Measurements from ENCODE around the gene MGAT5B. TPM values are rescaled to one million over a fixed set of nuclear protein-coding genes. Genes with fewer than 3 reads are reported as not detected.

MGAT5B gene
- total and polyA plus RNA-seq, 4 donors, result 0.02 to 0.25 TPM; not detected in 2

DNA sequence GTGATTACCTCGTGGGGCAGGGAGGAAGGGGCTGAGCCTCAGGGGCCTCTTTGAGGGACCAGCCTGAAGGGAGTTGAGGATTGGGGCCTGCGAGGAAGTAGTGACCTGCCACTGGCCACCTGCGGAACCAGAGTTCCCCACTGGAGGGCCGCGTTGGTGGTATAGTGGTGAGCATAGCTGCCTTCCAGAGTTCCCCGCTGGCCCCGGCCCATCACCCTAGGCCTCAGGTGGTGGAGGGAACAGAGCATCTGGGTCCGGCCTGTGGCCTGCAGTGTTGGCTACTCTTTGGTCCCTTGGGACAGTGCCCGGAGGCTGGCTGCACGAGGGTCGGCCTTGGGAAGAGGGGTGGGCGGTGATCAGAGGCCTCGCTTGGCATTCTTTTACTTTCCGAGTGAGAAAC lies 20.5 kb downstream of the MGAT5B start (continued):
- TF ChIP-seq EGR1 (IDR thresholded peaks at IDR 0.05; ENCODE audit: low read depth in 2 of 2) (no peak), NR2F2 (IDR thresholded peaks at IDR 0.05) (no peak), JUND (IDR thresholded peaks at IDR 0.05) (no peak)
- TF ChIP-seq, protein P1, sequence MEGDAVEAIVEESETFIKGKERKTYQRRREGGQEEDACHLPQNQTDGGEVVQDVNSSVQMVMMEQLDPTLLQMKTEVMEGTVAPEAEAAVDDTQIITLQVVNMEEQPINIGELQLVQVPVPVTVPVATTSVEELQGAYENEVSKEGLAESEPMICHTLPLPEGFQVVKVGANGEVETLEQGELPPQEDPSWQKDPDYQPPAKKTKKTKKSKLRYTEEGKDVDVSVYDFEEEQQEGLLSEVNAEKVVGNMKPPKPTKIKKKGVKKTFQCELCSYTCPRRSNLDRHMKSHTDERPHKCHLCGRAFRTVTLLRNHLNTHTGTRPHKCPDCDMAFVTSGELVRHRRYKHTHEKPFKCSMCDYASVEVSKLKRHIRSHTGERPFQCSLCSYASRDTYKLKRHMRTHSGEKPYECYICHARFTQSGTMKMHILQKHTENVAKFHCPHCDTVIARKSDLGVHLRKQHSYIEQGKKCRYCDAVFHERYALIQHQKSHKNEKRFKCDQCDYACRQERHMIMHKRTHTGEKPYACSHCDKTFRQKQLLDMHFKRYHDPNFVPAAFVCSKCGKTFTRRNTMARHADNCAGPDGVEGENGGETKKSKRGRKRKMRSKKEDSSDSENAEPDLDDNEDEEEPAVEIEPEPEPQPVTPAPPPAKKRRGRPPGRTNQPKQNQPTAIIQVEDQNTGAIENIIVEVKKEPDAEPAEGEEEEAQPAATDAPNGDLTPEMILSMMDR (IDR thresholded peaks at IDR 0.05; ENCODE audit: low read depth, low read length, missing input control), result no peak

DNA sequence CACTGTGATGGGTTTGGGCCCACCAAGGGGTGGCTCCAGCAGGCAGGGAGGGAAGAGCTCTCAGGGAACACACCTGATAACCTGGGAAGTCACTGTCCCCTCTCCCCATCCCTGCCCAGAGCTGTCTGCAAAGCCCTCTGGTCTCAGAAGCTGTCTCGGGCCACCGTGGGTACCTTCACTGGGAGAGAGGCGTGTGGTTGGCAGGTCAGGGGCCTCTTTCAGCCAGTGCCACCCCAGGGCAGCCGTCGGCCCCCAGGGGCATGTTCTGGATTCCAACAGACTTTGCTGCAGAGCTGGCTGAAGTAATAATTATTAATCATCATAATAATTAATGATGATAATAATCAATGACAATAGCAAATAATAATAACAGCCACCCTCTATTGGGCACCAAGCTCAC lies 21.1 kb downstream of the MGAT5B start:
- WGBS, result 92% methylated on average over 5 of the region's 5 CpGs
- no peaks in the 10 kb centered on the region for H3K4me1 ChIP-seq (ENCODE audit: control insufficient read depth in 4 of 4, insufficient read depth in 4 of 4, low read length in 3 of 4)
- no peaks in the 10 kb centered on the region for H3K36me3 ChIP-seq (ENCODE audit: control insufficient read depth in 4 of 4, insufficient read depth in 3 of 4, low read depth in 1 of 4, low read length in 3 of 4)
- no peak overlapping the region for H3K27ac ChIP-seq (ENCODE audit: low read depth in 1 of 2, low read length in 2 of 2)
- no peaks in the 10 kb centered on the region for H3K27me3 ChIP-seq (ENCODE audit: control insufficient read depth in 4 of 4, insufficient read depth in 4 of 4, low read length in 3 of 4)
- no peaks in the 10 kb centered on the region for H3K9me3 ChIP-seq (ENCODE audit: control insufficient read depth in 4 of 4, low read length in 3 of 4)
- H3K4me3 ChIP-seq (ENCODE audit: low read depth in 1 of 3, low read length in 3 of 3), result no peak overlapping the region
- no peak overlapping the region for H3K9ac ChIP-seq (ENCODE audit: low read depth in 1 of 2, low read length in 2 of 2)
- TF ChIP-seq YY1 (IDR thresholded peaks at IDR 0.05) (no peak), EGR1 (IDR thresholded peaks at IDR 0.05; ENCODE audit: low read depth in 2 of 2) (no peak), RXRA (IDR thresholded peaks at IDR 0.05) (no peak), JUND (IDR thresholded peaks at IDR 0.05) (no peak), HNF4G (IDR thresholded peaks at IDR 0.05) (no peak), FOXA1 (IDR thresholded peaks at IDR 0.05) (no peak), TAF1 (conservative IDR thresholded peaks at IDR 0.05) (no peak), FOXA2 (IDR thresholded peaks at IDR 0.05) (no peak), RAD21 (IDR thresholded peaks at IDR 0.05) (no peak), NR2F2 (IDR thresholded peaks at IDR 0.05) (no peak), HNF4A (conservative IDR thresholded peaks at IDR 0.05) (no peak)
- TF ChIP-seq, protein P2, sequence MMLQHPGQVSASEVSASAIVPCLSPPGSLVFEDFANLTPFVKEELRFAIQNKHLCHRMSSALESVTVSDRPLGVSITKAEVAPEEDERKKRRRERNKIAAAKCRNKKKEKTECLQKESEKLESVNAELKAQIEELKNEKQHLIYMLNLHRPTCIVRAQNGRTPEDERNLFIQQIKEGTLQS (IDR thresholded peaks at IDR 0.05), result no peak
- TF ChIP-seq, protein P3, sequence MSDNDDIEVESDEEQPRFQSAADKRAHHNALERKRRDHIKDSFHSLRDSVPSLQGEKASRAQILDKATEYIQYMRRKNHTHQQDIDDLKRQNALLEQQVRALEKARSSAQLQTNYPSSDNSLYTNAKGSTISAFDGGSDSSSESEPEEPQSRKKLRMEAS (IDR thresholded peaks at IDR 0.05), result no peak
- TF ChIP-seq, protein P4, sequence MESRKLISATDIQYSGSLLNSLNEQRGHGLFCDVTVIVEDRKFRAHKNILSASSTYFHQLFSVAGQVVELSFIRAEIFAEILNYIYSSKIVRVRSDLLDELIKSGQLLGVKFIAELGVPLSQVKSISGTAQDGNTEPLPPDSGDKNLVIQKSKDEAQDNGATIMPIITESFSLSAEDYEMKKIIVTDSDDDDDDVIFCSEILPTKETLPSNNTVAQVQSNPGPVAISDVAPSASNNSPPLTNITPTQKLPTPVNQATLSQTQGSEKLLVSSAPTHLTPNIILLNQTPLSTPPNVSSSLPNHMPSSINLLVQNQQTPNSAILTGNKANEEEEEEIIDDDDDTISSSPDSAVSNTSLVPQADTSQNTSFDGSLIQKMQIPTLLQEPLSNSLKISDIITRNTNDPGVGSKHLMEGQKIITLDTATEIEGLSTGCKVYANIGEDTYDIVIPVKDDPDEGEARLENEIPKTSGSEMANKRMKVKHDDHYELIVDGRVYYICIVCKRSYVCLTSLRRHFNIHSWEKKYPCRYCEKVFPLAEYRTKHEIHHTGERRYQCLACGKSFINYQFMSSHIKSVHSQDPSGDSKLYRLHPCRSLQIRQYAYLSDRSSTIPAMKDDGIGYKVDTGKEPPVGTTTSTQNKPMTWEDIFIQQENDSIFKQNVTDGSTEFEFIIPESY (IDR thresholded peaks at IDR 0.05), result no peak
- DNase-seq (ENCODE audit: low spot score), result no peak

DNA sequence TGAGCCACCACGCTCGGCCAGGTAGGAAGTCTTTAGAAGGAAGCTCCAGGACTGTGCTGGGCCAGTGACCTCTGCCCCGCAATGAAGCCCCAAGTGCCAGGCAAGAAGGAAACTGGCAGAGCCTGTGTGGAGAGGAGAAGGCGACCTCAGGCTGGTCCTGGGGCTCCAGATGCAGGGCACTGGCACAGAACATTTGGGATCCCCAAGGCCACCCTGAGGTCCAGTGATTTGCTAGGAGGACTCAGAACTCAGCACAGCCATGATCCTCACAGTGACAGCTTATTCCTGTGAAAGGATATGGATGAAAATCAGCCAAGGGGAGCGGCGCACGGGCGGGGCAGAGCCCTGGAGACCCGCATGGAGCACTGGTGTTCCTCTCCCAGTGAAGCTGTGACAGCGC lies 24.1 kb downstream of the MGAT5B start:
- 89% methylated on average over 10 of the region's 10 CpGs for WGBS
- no peak for TF ChIP-seq HNF4A (conservative IDR thresholded peaks at IDR 0.05)
- no peak for TF ChIP-seq NR2F2 (IDR thresholded peaks at IDR 0.05)
- no peak for TF ChIP-seq EGR1 (IDR thresholded peaks at IDR 0.05; ENCODE audit: low read depth in 2 of 2)
- TF ChIP-seq, protein P3 (IDR thresholded peaks at IDR 0.05), result no peak
- no peak for TF ChIP-seq TAF1 (conservative IDR thresholded peaks at IDR 0.05)
- TF ChIP-seq RAD21 (IDR thresholded peaks at IDR 0.05), result no peak
- no peak for TF ChIP-seq HNF4G (IDR thresholded peaks at IDR 0.05)
- no peak for TF ChIP-seq FOXA1 (IDR thresholded peaks at IDR 0.05)
- TF ChIP-seq FOXA2 (IDR thresholded peaks at IDR 0.05), result no peak
- TF ChIP-seq, protein P2 (IDR thresholded peaks at IDR 0.05), result no peak
- TF ChIP-seq JUND (IDR thresholded peaks at IDR 0.05), result no peak
- H3K27ac ChIP-seq (ENCODE audit: low read depth in 1 of 2, low read length in 2 of 2), result no peak overlapping the region
- H3K4me3 ChIP-seq (ENCODE audit: low read depth in 1 of 3, low read length in 3 of 3), result no peak overlapping the region
- H3K4me1 ChIP-seq (ENCODE audit: control insufficient read depth in 4 of 4, insufficient read depth in 4 of 4, low read length in 3 of 4), result no peaks in the 10 kb centered on the region
- H3K9me3 ChIP-seq (ENCODE audit: control insufficient read depth in 4 of 4, low read length in 3 of 4), result peaks cover 0 to 2% (median 1%) of the 10 kb centered on the region in 4 donors
- no peak for DNase-seq (ENCODE audit: low spot score)
- H3K9ac ChIP-seq (ENCODE audit: low read depth in 1 of 2, low read length in 2 of 2), result no peak overlapping the region
- no peaks in the 10 kb centered on the region for H3K36me3 ChIP-seq (ENCODE audit: control insufficient read depth in 4 of 4, insufficient read depth in 3 of 4, low read depth in 1 of 4, low read length in 3 of 4)
- H3K27me3 ChIP-seq (ENCODE audit: control insufficient read depth in 4 of 4, insufficient read depth in 4 of 4, low read length in 3 of 4), result no peaks in the 10 kb centered on the region
